Liver (tissue), 3 donors: Measurements from ENCODE around the gene CCL22.

Experiments
- EGR1 ChIP-seq, 2 donors: IDR thresholded peaks; 2 replicates each; pipeline ENCODE4 v1.6.1; 2016 to 2018; ENCODE audit warnings: antibody characterized with exemption in 2 of 2, low read depth in 2 of 2
- FOXA1 ChIP-seq: IDR thresholded peaks from 2 replicates; pipeline ENCODE4 v1.6.1; 2016; ENCODE audit warnings: antibody characterized with exemption
- GABPA ChIP-seq, 2 donors: IDR thresholded peaks in 1 of 2; conservative IDR thresholded peaks in 1 of 2; 2 replicates each; pipeline ENCODE4 v1.6.1; 2016; ENCODE audit warnings: antibody characterized with exemption in 2 of 2, mild to moderate bottlenecking in 1 of 2, moderate library complexity in 1 of 2
- HNF4G ChIP-seq: IDR thresholded peaks from 2 replicates; pipeline ENCODE4 v1.6.1; 2016; ENCODE audit warnings: antibody characterized with exemption
- JUND ChIP-seq, 2 donors: IDR thresholded peaks; 2 replicates each; pipeline ENCODE4 v1.6.1; 2016; ENCODE audit warnings: antibody characterized with exemption in 2 of 2
- NR2F2 ChIP-seq: IDR thresholded peaks from 2 replicates; pipeline ENCODE4 v1.6.1; 2016; ENCODE audit warnings: antibody characterized with exemption
- RAD21 ChIP-seq, 2 donors: IDR thresholded peaks; 2 replicates each; pipeline ENCODE4 v1.6.1; 2016; ENCODE audit warnings: antibody characterized with exemption in 2 of 2, mild to moderate bottlenecking in 2 of 2
- SP1 ChIP-seq: IDR thresholded peaks from 2 replicates; pipeline ENCODE4 v1.6.1; 2018; ENCODE audit warnings: antibody characterized with exemption, mild to moderate bottlenecking
- TAF1 ChIP-seq: conservative IDR thresholded peaks from 2 replicates; pipeline ENCODE4 v1.6.1; 2016; ENCODE audit warnings: antibody characterized with exemption, mild to moderate bottlenecking
- YY1 ChIP-seq: IDR thresholded peaks from 2 replicates; pipeline ENCODE4 v1.6.1; 2016; ENCODE audit warnings: antibody characterized with exemption, mild to moderate bottlenecking
- TF ChIP-seq, protein P1 (sequence below): fragments of 150-350 bp; IDR thresholded peaks from 2 replicates; pipeline ENCODE4 v1.5.1; 2017; ENCODE audit warnings: improper control_type of control experiment, low read depth, low read length; ENCODE audit not compliant: missing input control
- TF ChIP-seq, protein P2 (sequence below): IDR thresholded peaks from 2 replicates; pipeline ENCODE4 v1.6.1; 2016; ENCODE audit warnings: antibody characterized with exemption
- TF ChIP-seq, protein P3 (sequence below): IDR thresholded peaks from 2 replicates; pipeline ENCODE4 v1.6.1; 2016; ENCODE audit warnings: antibody characterized with exemption, mild to moderate bottlenecking
- TF ChIP-seq, protein P4 (sequence below): IDR thresholded peaks from 2 replicates; pipeline ENCODE4 v1.6.1; 2016; ENCODE audit warnings: antibody characterized with exemption
- donor health status: healthy.
- donor health status: healthy.

DNA sequence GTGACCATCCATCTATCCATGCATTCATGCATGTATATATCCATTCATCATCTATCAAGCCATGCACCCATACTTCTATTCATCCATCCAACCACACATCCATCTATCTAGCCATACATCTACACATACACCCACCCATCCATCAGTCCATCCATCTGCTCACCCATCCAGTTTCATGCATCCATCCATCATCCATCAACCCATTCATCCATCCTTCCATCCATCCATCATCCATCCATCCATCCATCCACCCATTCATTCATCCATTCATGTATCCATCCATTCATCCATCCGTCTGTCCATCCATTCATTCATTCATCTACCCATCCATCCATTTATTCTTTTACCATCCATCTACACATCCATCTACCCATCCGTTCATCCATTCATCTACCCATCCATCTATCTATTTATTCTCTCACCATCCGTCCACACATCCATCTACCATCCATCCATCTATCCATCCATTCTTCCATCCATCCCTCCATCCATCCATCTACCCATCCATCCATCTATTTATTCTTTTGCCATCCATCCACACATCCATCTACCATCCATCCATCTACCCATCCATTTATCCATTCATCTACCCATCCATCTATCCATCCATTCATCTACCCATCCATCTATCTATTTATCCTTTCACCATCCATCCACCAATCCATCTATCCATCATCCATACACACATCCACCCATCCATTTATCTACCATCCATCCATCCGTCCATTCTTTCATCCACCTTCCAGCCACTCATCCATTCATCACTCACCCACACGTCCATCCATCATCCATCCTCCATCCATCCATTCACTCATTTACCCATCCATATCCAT lies 49.2 kb downstream of the CCL22 start:
- TF ChIP-seq, protein P1, sequence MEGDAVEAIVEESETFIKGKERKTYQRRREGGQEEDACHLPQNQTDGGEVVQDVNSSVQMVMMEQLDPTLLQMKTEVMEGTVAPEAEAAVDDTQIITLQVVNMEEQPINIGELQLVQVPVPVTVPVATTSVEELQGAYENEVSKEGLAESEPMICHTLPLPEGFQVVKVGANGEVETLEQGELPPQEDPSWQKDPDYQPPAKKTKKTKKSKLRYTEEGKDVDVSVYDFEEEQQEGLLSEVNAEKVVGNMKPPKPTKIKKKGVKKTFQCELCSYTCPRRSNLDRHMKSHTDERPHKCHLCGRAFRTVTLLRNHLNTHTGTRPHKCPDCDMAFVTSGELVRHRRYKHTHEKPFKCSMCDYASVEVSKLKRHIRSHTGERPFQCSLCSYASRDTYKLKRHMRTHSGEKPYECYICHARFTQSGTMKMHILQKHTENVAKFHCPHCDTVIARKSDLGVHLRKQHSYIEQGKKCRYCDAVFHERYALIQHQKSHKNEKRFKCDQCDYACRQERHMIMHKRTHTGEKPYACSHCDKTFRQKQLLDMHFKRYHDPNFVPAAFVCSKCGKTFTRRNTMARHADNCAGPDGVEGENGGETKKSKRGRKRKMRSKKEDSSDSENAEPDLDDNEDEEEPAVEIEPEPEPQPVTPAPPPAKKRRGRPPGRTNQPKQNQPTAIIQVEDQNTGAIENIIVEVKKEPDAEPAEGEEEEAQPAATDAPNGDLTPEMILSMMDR: no peak
- TF ChIP-seq NR2F2: no peak
- no peak for TF ChIP-seq SP1
- TF ChIP-seq YY1: no peak
- TF ChIP-seq, protein P2, sequence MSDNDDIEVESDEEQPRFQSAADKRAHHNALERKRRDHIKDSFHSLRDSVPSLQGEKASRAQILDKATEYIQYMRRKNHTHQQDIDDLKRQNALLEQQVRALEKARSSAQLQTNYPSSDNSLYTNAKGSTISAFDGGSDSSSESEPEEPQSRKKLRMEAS: no peak
- TF ChIP-seq, protein P3, sequence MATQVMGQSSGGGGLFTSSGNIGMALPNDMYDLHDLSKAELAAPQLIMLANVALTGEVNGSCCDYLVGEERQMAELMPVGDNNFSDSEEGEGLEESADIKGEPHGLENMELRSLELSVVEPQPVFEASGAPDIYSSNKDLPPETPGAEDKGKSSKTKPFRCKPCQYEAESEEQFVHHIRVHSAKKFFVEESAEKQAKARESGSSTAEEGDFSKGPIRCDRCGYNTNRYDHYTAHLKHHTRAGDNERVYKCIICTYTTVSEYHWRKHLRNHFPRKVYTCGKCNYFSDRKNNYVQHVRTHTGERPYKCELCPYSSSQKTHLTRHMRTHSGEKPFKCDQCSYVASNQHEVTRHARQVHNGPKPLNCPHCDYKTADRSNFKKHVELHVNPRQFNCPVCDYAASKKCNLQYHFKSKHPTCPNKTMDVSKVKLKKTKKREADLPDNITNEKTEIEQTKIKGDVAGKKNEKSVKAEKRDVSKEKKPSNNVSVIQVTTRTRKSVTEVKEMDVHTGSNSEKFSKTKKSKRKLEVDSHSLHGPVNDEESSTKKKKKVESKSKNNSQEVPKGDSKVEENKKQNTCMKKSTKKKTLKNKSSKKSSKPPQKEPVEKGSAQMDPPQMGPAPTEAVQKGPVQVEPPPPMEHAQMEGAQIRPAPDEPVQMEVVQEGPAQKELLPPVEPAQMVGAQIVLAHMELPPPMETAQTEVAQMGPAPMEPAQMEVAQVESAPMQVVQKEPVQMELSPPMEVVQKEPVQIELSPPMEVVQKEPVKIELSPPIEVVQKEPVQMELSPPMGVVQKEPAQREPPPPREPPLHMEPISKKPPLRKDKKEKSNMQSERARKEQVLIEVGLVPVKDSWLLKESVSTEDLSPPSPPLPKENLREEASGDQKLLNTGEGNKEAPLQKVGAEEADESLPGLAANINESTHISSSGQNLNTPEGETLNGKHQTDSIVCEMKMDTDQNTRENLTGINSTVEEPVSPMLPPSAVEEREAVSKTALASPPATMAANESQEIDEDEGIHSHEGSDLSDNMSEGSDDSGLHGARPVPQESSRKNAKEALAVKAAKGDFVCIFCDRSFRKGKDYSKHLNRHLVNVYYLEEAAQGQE: no peak
- no peak for TF ChIP-seq JUND (IDR thresholded peaks at IDR 0.05)
- TF ChIP-seq, protein P4, sequence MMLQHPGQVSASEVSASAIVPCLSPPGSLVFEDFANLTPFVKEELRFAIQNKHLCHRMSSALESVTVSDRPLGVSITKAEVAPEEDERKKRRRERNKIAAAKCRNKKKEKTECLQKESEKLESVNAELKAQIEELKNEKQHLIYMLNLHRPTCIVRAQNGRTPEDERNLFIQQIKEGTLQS: no peak
- TF ChIP-seq TAF1: no peak
- no peak for TF ChIP-seq GABPA (IDR thresholded peaks at IDR 0.05 in 1 of 2, conservative IDR thresholded peaks at IDR 0.05 in 1 of 2)
- no peak for TF ChIP-seq EGR1 (IDR thresholded peaks at IDR 0.05; ENCODE audit: low read depth in 2 of 2)
- TF ChIP-seq RAD21 (IDR thresholded peaks at IDR 0.05): no peak
- TF ChIP-seq HNF4G: no peak
- TF ChIP-seq FOXA1: no peak
